SJSA1 (cell line): ENCODE measurements around the gene ATE1. TPM values are rescaled to one million over a fixed set of nuclear protein-coding genes. Genes with fewer than 3 reads are reported as not detected.

Experiments used
- DNase-seq, 2 experiments: peaks; one replicate each; pipeline ENCODE4 v3.0.0-alpha.2; 2015 to 2020; ENCODE audit warnings: low spot score in 2 of 2, low read depth in 1 of 2
- H3K27ac ChIP-seq: fragments of 250-450 bp; sonication (Bioruptor Pico); 2 replicates; pipeline ENCODE4 v1.5.1; 2020; ENCODE audit warnings: mild to moderate bottlenecking, moderate library complexity
- H3K27me3 ChIP-seq: fragments of 250-450 bp; sonication (Bioruptor Pico); replicated peaks from 2 replicates; pipeline ENCODE4 v1.5.1; 2020; ENCODE audit warnings: mild to moderate bottlenecking, moderate library complexity
- H3K36me3 ChIP-seq: fragments of 250-450 bp; sonication (Bioruptor Pico); 2 replicates; pipeline ENCODE4 v1.5.1; 2020; ENCODE audit warnings: mild to moderate bottlenecking
- H3K4me1 ChIP-seq: fragments of 250-450 bp; sonication (Bioruptor Pico); replicated peaks from 2 replicates; pipeline ENCODE4 v1.6.1; 2021; ENCODE audit warnings: mild to moderate bottlenecking
- H3K4me3 ChIP-seq: fragments of 250-450 bp; sonication (Bioruptor Pico); 2 replicates; pipeline ENCODE4 v1.5.1; 2020; ENCODE audit warnings: mild to moderate bottlenecking
- H3K9me3 ChIP-seq: fragments of 250-450 bp; sonication (Bioruptor Pico); replicated peaks from 2 replicates; pipeline ENCODE4 v1.5.1; 2020; ENCODE audit warnings: mild to moderate bottlenecking
- total RNA-seq: library from RNA; depleted of rRNA; stranded (reverse); fragments of >200 nt; shearing (Covaris generic); gene quantifications from 2 replicates; pipeline ENCODE4 v1.2.3, GENCODE V29; 2014

The ATE1 gene
- total RNA-seq, 1 experiment from 2014 or later, result 18.8 TPM

DNA sequence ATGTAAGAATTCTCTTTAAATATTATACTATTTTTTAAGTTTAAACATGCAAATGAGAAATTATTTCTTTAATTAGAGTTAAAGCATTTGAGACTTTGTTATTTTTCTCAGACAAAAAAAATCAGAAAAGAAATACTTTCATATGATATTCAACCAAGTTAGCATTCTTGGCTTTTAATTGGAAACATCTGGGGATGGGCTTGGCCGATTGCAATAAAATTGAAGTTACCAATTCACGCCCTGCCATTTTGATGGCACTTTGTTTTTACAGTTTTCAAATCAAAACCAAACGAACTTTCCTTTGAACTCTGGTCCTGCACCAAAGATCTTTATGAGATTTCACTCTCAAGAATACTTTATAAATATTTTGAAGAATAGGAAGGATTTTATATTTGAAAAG, 127.7 kb downstream of the ATE1 start:
- DNase-seq, result no peak
- Histone ChIP-seq H3K9me3 (no peaks in the 10 kb centered on the region), H3K4me1 (no peaks in the 10 kb centered on the region)

DNA sequence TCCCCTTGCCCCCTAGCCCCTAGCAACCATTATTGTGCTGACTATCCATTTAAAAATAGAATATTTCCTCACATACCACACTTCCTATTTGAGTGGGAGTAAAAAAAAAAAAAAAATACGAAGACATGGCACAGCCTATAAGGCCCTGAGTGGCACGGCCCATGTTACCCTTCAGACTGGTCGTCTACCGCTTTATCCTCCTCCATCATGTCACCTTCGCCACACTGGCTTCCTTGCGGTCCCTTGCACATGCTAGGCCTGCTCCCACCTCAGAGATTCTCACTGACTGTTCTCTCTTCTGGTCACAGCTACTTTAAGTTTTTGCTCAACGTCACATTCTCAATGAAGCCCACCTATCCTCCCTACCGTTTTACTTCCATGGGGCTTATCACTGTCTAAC, 130.3 kb downstream of the ATE1 start:
- no peaks in the 10 kb centered on the region for H3K4me1 ChIP-seq
- no peaks in the 10 kb centered on the region for H3K9me3 ChIP-seq
- DNase-seq, result no peak
- H3K36me3 ChIP-seq, result no peaks in the 10 kb centered on the region
- no peak overlapping the region for H3K27ac ChIP-seq
- no peaks in the 10 kb centered on the region for H3K27me3 ChIP-seq
- no peak overlapping the region for H3K4me3 ChIP-seq

More for the DNA sequence above, 127.7 kb downstream of the ATE1 start:
- H3K36me3 ChIP-seq, result no peaks in the 10 kb centered on the region
- H3K27ac ChIP-seq, result no peak overlapping the region
- H3K27me3 ChIP-seq, result no peaks in the 10 kb centered on the region
- H3K4me3 ChIP-seq, result no peak overlapping the region

DNA sequence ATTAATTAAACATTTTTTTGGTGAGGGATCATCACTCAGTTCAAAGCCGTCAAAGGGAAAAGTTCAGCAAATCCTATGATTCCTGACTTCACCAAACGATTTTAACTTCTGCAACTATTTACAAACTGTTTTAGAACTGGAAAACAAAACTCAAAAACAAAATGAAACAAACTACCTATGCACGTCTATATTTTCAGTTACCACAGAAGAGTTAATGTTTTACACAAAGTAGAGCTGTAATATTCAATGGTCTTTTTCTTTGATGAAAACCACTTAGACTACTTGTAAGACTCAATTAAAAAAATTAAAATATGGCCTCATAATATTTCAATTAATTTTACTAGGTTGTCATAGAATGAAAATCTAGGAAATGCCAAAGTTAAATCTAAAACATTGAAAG, 131.5 kb downstream of the ATE1 start:
- H3K4me3 ChIP-seq, result no peak overlapping the region
- no peaks in the 10 kb centered on the region for H3K27me3 ChIP-seq
- no peaks in the 10 kb centered on the region for H3K4me1 ChIP-seq
- H3K36me3 ChIP-seq, result no peaks in the 10 kb centered on the region
- no peak overlapping the region for H3K27ac ChIP-seq
- no peaks in the 10 kb centered on the region for H3K9me3 ChIP-seq
- no peak for DNase-seq

DNA sequence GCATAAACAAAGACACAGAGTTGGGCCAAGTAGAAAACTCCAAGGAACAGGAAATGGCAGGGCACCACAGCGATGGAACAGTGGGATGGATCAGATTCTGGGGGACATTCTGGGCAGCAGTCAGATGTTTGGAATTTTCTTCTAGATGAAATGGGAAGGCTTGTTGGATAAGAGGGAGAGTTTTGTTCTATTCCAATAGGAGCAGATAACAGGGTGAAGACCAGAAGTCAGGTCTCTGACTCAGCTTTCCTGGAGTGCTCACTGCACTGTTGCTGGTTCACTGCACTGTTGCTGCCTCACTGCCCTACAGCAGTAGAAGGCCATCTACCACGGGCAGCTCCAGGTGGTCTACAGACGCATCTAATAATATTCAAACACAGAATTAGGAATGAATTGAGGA, 135.6 kb downstream of the ATE1 start:
- H3K36me3 ChIP-seq, result no peaks in the 10 kb centered on the region
- no peaks in the 10 kb centered on the region for H3K9me3 ChIP-seq
- H3K27me3 ChIP-seq, result no peaks in the 10 kb centered on the region
- H3K27ac ChIP-seq, result no peak overlapping the region
- DNase-seq, result no peak
- no peak overlapping the region for H3K4me3 ChIP-seq
- no peaks in the 10 kb centered on the region for H3K4me1 ChIP-seq

DNA sequence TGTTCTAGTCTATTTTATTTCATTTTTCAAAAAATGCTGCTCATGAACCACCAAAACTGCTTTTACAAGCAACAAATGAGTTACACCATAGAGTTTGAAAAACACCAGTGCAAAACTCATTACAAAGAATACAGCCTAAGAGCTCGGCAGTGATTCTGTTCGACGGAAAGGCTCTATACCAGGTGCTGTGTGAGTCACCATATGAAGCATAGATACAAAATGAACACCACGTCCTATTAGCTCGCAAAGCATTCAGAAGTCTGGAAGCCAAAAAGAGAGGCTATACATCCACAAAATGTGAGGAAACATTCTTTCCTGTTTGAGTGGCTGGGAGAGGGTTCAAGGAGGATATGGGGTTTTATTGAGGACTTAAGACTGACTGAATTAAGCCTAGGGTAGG, 136.1 kb downstream of the ATE1 start:
- no peaks in the 10 kb centered on the region for H3K36me3 ChIP-seq
- no peak for DNase-seq
- no peaks in the 10 kb centered on the region for H3K27me3 ChIP-seq
- no peak overlapping the region for H3K4me3 ChIP-seq
- no peaks in the 10 kb centered on the region for H3K4me1 ChIP-seq
- no peaks in the 10 kb centered on the region for H3K9me3 ChIP-seq
- no peak overlapping the region for H3K27ac ChIP-seq

DNA sequence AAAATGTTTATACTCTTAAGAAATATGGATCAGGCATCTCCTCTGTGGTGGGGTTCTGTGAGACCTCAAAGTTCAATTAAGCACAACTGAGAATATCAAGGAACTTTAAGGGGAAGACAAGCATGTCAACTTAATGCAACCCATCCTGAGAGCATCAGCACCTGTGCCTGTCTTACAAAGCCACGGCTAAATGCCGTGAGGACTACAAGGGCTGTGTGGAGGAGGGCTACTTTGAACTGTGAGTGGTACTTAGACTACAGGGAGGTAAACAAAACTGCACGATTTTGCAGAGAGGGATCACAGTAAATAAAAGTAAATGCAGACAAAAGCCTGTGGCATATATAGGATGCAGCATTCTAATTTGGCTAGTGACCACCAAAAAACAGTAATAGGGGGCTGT, 139.1 kb downstream of the ATE1 start:
- no peak overlapping the region for H3K4me3 ChIP-seq
- no peak overlapping the region for H3K27ac ChIP-seq
- no peaks in the 10 kb centered on the region for H3K36me3 ChIP-seq
- H3K27me3 ChIP-seq, result no peaks in the 10 kb centered on the region
- H3K9me3 ChIP-seq, result no peaks in the 10 kb centered on the region
- no peak for DNase-seq
- no peaks in the 10 kb centered on the region for H3K4me1 ChIP-seq

DNA sequence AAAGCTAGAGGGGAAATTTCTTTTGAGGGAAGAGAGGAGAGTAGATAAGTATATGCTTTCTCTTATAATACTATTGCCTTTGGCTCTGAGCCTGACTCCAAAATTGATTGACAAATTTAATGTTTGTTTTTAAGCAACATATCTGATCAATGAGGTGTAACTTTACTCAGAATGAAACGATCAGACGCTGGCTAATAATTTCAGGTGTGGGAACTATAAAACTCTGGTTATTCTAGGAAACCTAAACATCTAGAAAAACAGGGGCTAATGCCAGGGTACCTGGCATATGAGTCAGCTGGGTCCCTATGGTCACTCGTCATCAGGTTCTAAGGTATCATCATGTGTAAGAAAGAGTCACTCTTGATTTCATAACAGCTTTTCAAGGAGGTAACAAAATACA, 139.7 kb downstream of the ATE1 start:
- H3K4me1 ChIP-seq, result no peaks in the 10 kb centered on the region
- no peaks in the 10 kb centered on the region for H3K36me3 ChIP-seq
- no peaks in the 10 kb centered on the region for H3K9me3 ChIP-seq
- no peak for DNase-seq
- no peaks in the 10 kb centered on the region for H3K27me3 ChIP-seq
- no peak overlapping the region for H3K4me3 ChIP-seq
- H3K27ac ChIP-seq, result no peak overlapping the region

DNA sequence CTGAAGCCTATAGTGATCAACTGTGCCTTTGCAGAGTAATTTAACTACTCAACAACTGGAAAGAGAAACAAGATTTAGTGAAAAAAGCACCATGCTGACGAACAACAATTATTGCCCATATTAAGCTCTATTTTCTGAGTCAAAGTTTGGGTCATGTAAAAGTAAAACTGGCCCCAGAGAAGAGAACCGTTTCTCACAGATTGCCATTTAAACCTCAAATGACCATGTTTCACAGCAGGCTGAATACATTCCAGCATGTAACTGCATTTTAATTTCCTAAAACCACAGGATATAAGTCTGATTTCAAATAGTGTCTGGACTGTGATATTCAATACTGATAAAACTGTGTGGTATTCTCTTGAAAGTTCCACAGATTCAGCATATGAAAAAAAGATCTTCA, 140.7 kb downstream of the ATE1 start:
- Histone ChIP-seq H3K27me3 (no peaks in the 10 kb centered on the region), H3K36me3 (no peaks in the 10 kb centered on the region), H3K4me1 (no peaks in the 10 kb centered on the region), H3K9me3 (no peaks in the 10 kb centered on the region), H3K27ac (no peak overlapping the region), H3K4me3 (no peak overlapping the region)
- no peak for DNase-seq

DNA sequence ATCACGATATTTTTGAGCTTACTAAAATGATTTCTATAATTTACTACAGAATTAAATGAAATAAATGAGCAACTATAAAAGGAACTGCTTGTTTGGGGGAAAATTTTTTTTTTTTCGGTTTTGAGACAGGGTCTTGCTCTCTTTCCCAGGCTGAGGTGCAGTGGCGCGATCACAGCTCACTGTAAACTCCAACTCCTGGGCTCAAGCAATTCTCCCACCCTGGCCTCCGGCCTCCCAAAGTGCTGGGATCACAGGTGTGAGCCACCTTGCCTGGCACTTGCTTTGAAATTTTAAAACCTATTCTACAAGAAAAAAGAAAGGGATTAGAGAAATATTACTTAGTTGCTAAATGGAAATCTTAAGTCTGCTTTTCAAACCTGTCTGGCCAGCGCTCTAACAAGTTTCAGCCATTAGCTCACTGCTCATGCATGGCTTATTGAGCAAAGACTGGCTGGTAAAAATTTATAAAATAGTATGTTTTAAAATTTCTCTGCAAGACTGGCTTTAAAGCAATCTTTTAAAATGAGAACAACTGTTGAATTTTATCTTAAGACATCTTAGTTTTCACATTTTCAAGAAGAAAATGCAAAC, 144.0 kb downstream of the ATE1 start:
- no peaks in the 10 kb centered on the region for H3K4me1 ChIP-seq
- no peak overlapping the region for H3K27ac ChIP-seq
- H3K36me3 ChIP-seq, result no peaks in the 10 kb centered on the region
- no peaks in the 10 kb centered on the region for H3K9me3 ChIP-seq
- no peak for DNase-seq
- H3K4me3 ChIP-seq, result no peak overlapping the region
- no peaks in the 10 kb centered on the region for H3K27me3 ChIP-seq

DNA sequence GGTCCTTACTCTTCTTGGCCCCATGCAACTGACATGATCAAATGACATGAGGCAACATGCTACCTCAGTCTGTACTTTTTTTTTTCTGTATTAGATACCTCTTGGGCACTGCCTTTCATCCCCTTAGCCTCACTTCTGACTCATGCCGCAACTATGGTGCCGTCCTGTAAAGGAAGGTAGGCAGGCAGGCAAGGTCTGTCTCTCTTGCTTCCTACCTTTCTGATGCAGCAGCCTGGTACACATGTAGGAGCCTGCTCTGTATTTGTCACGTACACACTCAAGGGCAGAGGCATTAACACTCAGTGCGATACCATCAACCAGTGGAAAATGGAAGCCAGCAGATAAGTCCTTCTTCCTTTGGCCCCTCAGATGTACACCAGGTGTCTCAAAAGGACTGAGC, 146.7 kb downstream of the ATE1 start:
- Histone ChIP-seq H3K4me1 (no peaks in the 10 kb centered on the region), H3K27ac (no peak overlapping the region), H3K27me3 (no peaks in the 10 kb centered on the region), H3K4me3 (no peak overlapping the region), H3K36me3 (no peaks in the 10 kb centered on the region), H3K9me3 (no peaks in the 10 kb centered on the region)
- no peak for DNase-seq

DNA sequence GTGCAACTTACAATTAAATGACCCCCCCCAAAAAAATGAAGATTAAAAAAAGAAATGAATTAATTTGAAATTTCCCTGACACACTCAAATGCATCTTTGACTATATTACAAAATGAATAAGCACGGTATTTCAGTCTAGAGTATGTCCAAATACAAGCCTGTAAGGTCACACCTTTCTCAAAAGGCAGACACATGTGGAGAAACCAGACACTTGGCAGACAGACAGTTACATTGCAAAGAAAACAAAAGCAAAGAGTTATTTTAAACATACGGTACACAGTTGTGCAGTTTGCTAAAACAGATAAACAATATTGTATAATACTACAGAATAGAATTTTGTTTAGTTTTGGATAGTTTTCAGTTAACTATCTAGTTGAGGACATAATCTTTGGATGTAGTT, 153.0 kb downstream of the ATE1 start:
- no peak overlapping the region for H3K27ac ChIP-seq
- no peaks in the 10 kb centered on the region for H3K27me3 ChIP-seq
- no peaks in the 10 kb centered on the region for H3K36me3 ChIP-seq
- H3K4me3 ChIP-seq, result no peak overlapping the region
- H3K4me1 ChIP-seq, result peaks cover 6% of the 10 kb centered on the region; the same call in 1 of the 2 replicates
- no peaks in the 10 kb centered on the region for H3K9me3 ChIP-seq
- DNase-seq, result no peak

DNA sequence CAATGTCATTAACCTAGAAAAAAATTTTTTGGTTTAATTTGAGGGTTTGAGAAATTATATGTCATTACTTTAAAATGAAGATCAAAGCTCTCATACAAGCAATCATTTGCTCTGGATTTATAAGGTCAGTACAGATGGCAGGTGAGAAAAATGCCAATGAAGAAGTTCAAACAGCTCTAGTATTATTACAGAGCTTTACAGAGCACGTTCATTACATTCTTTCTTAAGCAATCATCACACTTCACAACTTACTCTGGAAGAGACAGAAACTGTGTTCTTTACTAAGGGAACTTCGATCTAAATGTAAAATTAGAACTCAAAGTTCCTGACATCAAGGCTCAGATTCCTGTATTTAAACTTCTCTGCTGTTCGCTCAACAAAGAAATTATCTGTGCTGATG, 153.4 kb downstream of the ATE1 start:
- no peaks in the 10 kb centered on the region for H3K36me3 ChIP-seq
- H3K4me3 ChIP-seq, result no peak overlapping the region
- no peak for DNase-seq
- no peaks in the 10 kb centered on the region for H3K9me3 ChIP-seq
- H3K27me3 ChIP-seq, result no peaks in the 10 kb centered on the region
- no peak overlapping the region for H3K27ac ChIP-seq
- peaks cover 6% of the 10 kb centered on the region; the same call in 1 of the 2 replicates for H3K4me1 ChIP-seq

DNA sequence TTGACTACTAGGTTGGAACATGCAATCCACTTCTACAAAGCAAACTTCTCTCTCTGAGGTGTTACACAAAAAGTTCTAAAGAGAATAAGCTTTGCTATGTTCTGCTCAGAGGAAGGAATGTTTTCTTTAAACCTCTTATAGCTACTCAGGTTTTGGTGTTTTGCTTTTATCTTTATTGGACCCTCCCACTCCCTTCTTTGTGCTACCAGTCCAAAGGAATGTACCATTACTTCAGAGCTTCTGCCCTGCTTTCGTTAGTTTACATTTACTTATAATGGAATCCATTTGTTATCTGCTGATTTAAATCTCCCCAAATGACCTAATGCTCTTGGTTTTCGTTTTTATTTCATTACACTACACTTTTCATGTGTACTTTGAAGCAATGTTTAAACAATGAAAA, 154.9 kb downstream of the ATE1 start:
- Histone ChIP-seq H3K4me1 (peaks cover 6% of the 10 kb centered on the region; the same call in 1 of the 2 replicates), H3K36me3 (no peaks in the 10 kb centered on the region), H3K27ac (no peak overlapping the region), H3K9me3 (no peaks in the 10 kb centered on the region), H3K4me3 (no peak overlapping the region), H3K27me3 (no peaks in the 10 kb centered on the region)
- peak in 1 of 2 experiments; percentile 18 for DNase-seq

DNA sequence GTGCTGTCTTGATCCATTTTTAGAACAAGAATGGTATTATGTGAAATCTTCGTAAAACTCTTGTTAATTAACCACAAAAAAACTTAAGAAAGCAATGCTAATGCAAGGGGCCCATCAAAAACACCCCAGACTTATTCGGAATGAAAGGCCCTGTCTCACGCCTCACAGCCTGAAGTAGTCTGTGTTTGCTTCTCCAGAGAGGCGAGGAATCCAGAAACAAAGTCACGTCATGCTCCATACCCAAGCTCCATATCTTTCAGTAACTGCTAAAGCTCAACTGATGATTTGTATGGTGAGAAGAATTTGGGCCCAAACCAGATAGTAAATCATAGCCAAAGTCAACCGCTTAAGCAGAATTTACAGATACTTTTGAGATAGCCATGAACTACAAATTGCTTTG, 155.4 kb downstream of the ATE1 start:
- no peak overlapping the region for H3K27ac ChIP-seq
- no peaks in the 10 kb centered on the region for H3K36me3 ChIP-seq
- no peak overlapping the region for H3K4me3 ChIP-seq
- DNase-seq, result no peak
- no peaks in the 10 kb centered on the region for H3K27me3 ChIP-seq
- no peaks in the 10 kb centered on the region for H3K9me3 ChIP-seq
- H3K4me1 ChIP-seq, result peaks cover 6% of the 10 kb centered on the region; the same call in 1 of the 2 replicates

DNA sequence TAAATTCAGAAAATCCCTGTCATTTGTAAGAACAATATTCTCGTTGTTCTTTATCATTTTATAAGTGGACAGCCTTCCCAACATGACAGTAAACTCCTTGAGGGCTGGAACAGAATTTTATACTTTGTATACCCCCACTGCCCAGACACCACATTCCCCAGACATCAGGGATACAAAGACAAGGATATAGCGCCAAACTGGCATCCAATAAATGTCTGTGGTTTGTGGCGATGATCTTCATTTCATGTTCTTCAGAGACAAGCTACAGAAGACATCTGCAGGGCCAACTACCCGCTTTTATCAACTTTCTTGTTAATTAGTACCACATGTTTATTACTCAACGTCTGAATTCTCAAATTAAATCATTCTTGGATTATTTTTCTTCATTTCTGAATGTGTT, 155.9 kb downstream of the ATE1 start:
- no peaks in the 10 kb centered on the region for H3K27me3 ChIP-seq
- DNase-seq, result no peak
- no peaks in the 10 kb centered on the region for H3K36me3 ChIP-seq
- peaks cover 6% of the 10 kb centered on the region; the same call in 1 of the 2 replicates for H3K4me1 ChIP-seq
- no peaks in the 10 kb centered on the region for H3K9me3 ChIP-seq
- no peak overlapping the region for H3K4me3 ChIP-seq
- H3K27ac ChIP-seq, result no peak overlapping the region
